NCI-H82 (cell line): ENCODE data around the gene PAM16.

ENCODE experiments used
- DNase-seq: peaks from one replicate; lab custom pipeline; 2025; lab: John Stamatoyannopoulos, UW

Gene PAM16

GRCh38 chr16:4352843-4353242 lies 1.7 kb upstream of the PAM16 start:
- DNase-seq = no peak

- DNase-seq = no peak
Observed at GRCh38 chr16:4351880-4352279, 759 bp upstream of the PAM16 start.

- DNase-seq = no peak
Observed at GRCh38 chr16:4350365-4350786, 745 bp downstream of the PAM16 start.

GRCh38 chr16:4349332-4349731 lies 1.8 kb downstream of the PAM16 start:
- DNase-seq = no peak

- DNase-seq = no peak
Observed at GRCh38 chr16:4347765-4348509, 3.2 kb downstream of the PAM16 start.

GRCh38 chr16:4347010-4347409 lies 4.1 kb downstream of the PAM16 start:
- DNase-seq = no peak

DNA sequence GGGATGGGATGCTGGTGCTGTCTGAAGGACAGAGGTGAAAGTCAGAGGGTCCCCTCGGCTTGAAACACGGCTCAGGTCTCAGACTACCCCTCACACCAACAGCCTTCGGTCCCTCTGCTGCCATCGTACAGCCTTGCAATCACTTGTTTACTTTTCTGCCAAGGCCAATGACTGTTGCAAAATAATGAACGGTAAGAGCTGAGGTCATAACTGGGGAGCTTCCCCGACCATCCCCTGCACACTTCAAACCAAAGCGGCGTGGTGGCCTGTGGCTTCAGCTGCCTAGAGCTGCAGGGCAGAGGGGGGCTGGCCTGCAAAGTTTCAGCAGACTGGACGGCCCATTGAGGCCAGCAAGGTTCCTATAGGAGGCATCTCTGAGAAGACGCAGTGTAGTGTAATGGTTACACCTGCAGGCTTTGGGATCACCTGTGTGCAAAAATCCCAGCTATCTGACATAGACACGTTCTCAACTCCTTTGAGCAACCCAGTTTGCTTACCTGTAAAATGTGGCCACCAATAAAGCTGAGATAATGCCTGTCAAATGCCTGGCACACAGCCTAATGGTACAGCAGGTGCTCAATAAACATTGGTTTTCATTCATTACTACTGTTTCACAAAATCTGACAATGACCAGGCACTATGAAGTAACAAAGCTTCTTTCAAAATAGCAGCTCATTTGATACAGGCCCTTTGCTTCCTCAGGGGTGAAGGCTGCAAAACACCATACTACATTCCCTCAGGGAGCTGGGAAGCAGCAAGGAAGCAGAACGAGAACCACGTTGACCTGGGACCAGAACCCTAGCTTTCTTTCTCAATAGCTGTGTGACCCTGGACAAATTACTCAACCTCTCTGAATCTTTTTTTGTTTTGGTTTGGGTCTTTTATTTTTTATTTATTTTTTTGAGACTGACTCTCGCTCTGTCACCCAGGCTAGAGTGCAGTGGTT lies 5.0 kb downstream of the PAM16 start:
- no peak for DNase-seq

GRCh38 chr16:4344983-4345835 lies 5.9 kb downstream of the PAM16 start:
- DNase-seq = no peak

- DNase-seq = peak; percentile 30
Observed at GRCh38 chr16:4344300-4344982, 6.7 kb downstream of the PAM16 start.

- DNase-seq = no peak
Observed at GRCh38 chr16:4342866-4343744, 8.0 kb downstream of the PAM16 start.

DNA sequence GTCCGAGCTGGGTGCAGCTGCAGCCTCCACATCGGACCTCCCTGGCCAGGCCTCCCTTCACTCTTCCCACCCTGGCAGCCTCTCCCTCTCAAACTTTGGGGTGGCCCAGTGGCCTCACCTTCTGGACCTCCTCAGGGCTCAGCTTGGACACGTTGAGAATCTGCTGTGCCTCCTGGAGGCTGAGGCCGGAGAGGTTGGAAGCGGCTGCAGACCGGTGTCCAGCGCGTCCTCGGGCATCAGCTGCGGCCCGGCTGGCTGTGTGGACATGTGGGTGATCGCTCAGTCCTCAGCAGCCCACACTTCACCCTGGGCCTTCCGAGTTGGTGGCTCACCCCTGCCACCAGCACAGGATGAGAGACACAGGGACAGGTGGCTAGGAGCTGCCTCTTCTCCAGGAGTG lies 9.9 kb downstream of the PAM16 start:
- DNase-seq = no peak

DNA sequence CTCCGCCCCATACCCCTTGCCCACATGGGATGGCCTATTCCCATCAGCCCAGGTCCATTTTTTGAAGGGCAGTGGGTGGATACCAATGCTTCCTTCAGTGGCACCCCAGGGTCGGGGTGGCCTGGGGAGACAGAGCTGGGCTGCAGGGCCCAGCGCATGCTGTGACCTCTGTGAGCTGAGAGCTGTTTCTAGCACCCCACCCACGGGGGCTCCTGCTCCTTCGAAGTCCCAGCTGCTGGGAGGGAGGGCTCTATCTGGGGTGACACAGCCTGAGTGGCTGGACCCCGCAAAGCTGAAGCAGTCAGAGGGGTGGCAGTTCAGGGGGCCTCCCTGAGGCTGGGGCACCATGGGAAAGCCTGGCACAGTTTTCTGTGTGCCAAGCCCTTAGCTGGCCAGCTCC lies 10.7 kb downstream of the PAM16 start:
- DNase-seq = no peak

GRCh38 chr16:4339909-4340308 lies 11.2 kb downstream of the PAM16 start:
- no peak for DNase-seq

DNA sequence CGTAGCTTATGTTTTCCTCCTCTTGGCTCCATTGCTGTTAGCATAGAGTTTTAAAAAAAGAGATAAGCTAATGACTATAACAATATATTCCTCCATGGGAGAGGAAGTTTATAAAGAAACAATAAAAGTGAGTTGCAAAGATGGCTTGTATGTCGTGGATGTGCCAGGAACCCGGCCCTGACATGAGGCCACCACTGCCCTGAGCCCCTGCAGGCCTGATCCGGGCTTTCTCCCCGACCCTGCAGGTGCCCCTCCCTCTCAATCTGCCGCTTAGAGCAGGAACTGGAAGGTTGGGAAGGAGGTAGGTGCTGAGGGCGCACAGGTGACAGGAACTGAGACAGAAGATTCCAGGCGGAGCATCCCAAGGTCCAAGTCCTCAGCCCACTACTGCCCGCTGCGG lies 11.7 kb downstream of the PAM16 start:
- DNase-seq = no peak

GRCh38 chr16:4338712-4339299 lies 12.3 kb downstream of the PAM16 start:
- DNase-seq = no peak

DNA sequence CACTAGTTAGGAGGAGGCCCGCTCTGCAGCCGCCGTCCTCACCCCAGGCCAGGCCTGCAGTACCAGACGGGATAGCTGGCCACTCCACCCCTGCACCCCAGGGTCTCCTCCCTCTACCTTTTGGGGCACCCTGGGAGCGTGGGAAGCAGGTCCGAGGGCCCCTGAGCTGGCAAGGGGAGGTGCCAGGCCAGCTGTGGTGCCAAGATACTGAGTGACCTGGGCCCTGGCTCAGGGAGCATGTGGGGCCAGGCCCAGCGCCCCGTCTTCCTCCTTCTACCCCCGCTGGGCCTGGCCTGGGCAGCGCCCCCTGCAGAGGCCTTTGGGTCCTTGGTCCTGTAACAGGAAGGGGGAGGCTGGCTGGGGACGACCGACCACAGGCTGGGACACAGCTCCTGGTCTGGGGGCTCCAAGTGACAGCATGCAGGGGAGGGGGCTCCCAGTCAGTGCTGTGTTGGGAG lies 13.0 kb downstream of the PAM16 start:
- no peak for DNase-seq

DNA sequence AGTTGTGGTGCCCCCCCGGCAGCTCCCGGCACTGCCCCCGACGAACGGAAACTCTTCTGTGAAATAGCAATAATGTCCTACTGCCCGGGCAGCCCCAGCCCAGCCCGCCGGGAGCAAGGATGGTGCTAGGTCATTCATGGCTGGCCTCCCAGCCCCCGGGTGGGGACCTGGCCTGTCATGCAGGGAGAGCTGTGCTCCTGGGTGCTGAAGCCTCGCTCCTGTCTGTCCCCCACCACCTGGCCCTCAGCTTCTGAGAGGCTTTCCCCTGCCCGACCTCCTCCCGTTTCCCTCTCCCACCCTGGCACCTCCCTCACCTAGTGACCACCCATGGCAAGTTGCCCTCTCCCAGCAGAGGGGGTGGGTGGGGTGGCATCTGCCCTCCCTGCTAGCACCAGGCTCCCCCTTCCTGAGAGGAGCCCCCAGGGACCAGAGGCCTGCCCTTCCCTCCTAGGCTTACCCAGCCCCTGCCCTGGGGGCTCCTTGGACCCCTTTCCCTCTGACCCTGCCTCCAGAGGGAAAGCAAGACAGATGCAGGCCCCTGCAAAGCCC lies 13.5 kb downstream of the PAM16 start:
- DNase-seq = peak; percentile 19

GRCh38 chr16:4336701-4337539 lies 14.2 kb downstream of the PAM16 start:
- no peak for DNase-seq
